Stimulated activated CD4-positive, alpha-beta T cell treated with anti-CD3 and anti-CD28 coated beads, Interleukin-1b, Interleukin-23, amount 100 ng/mL, for 24 hours (primary cell): ENCODE measurements around the gene NCK2.

Source experiments
- DNase-seq, 4 experiments: peaks; one replicate each; pipeline ENCODE4 v3.0.0-alpha.2; 2020; ENCODE audit warnings: low read depth in 4 of 4, low spot score in 1 of 4

Gene NCK2

GRCh38 chr2:105808423-105809096, 63.8 kb downstream of the NCK2 start:
- no peak for DNase-seq

GRCh38 chr2:105809097-105809473, 64.4 kb downstream of the NCK2 start:
- no peak for DNase-seq

DNA sequence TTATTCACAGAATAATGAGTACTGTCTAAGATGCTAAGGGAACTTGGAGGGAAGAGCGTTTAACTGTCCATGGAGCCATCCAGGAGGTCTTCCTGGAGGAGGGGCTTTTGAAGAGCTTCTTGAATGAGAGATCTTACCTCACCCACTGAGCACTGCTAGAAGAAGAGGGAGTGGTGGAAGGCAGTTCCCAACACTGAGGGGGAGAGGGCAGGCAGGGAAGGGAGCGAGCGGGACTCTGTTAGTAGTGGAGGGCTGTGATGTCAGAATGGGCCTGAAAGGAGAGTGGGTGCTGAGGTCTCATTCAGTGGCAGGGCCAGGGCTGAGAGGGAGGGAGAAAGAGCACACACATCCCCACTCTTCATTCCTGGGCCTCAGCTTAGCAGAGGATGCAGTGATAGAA, 65.0 kb downstream of the NCK2 start:
- DNase-seq, result no peak

DNA sequence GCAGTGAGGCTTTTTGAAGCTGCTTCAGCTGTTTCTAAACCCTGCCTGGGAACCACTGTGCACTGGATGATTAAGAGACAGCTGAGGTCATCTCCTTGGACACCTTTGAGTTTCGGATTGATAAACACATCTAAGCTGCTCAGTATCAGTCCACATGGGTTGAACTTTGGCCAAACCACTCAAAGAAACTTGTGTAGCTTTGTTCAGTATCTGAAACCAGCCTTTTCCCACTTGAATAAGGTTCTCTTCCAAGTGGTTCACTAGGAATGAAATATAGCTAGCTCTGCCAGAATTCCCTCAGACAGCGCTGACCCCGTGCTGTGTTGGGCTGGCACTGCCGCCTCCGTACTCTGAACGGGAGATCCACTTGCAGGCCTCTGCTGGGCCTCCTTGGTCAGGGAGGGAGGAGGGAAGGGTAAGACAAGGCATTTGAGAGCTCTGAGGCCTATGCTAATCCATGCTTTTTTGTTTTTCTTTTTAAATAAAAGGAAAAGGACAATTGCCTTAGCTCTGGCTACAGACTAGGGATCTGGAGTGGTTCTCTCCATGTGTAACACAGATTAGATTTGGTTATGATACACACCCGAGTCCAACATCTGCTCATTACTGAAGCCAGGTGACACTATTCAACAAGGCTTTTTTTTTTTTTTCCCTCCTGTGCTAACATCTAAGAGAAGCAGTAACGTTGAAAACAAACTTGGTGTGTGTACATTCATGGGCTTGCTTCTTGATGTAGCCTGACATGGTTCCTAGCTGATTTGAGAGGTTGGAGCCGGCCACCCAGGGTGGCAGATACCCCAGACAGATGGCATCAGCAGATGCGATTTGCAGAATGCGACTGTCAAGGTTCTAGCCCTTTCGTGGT, 67.7 kb downstream of the NCK2 start:
- DNase-seq, result no peak

DNA sequence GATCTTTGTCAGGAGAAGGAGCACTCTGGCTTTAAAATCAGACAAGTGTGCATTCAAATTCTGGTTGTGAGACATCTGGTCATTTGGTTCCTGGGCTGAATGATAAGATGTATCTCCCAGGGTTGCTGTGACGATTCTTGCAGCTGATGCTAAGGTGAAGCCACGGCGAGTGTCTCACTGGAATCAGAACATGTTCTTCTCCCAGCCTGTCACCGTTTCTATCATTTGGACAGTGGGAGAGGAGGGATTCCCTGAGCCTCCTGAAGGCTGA, 68.3 kb downstream of the NCK2 start:
- no peak for DNase-seq

- DNase-seq, result no peak
Observed at GRCh38 chr2:105813405-105813804, 68.7 kb downstream of the NCK2 start.

DNA sequence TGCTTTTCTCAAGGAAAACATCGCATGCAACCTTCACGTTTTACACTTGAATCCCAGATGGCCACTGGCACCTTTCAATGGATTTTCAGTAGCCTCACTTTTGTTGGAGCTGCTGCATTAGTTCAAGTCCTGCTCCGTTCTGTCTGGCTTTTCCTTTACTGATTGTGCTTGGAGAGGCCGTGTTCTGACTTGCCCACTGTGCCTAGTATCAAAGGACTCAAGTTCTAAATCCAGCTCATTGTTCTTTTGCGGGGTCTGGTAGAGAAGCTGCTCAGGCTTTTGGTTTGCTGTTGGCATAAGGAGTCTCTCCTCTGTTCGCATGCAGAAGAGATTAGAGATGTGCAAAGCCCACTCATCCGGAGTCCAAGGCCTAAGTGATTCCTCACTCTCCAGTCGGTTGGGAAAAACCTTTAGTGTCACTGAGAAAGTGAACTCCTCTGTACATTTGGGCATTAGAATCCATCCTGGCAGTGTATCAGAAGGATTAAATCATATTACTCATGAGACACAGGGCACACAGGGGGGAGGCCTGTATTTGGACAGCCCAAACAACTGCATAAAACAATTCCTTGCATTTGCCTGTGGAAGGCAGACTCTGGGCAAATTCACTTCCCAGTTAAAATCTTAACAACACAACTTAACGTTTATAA, 69.7 kb downstream of the NCK2 start:
- DNase-seq, result no peak

DNA sequence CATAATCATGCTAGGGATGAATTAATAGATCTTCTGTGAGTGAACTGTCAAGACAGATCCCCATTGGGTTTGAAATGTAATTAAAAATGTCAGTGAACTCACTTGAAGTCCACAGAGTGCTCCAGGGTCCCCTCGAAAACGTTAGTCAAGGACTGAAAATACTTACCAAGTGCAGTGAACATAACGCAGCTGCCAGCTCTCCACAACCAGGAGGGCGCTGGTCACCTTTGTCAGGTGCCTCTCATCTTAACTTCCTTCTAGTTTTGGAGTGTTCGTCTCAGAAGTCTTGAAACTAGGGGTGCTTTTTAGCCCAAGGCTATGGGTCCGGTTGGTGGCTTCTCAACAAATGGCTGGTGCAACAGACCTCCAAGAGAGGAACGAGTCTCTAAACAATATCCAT, 70.7 kb downstream of the NCK2 start:
- DNase-seq, result no peak

- DNase-seq, result no peak
Observed at GRCh38 chr2:105820151-105820550, 75.4 kb downstream of the NCK2 start.

DNA sequence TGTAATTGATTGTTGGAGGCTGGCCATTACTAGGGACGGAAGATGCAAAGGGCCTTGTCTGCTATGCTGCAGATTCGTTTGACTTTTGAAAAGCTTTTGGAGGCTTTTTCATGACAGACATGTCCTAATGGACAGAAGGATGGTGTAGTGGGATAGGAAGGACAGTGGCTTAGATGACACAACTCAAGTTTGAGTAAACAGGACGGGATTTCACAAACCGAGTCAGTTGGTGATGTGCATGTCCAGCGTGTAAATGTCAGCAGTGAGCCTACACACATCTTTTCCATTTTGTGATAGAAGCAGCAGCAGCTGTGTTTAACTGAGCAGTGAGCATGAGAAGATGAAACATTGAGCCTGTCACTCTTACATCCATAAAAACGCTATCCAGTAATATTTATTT, 76.0 kb downstream of the NCK2 start:
- DNase-seq, result no peak

DNA sequence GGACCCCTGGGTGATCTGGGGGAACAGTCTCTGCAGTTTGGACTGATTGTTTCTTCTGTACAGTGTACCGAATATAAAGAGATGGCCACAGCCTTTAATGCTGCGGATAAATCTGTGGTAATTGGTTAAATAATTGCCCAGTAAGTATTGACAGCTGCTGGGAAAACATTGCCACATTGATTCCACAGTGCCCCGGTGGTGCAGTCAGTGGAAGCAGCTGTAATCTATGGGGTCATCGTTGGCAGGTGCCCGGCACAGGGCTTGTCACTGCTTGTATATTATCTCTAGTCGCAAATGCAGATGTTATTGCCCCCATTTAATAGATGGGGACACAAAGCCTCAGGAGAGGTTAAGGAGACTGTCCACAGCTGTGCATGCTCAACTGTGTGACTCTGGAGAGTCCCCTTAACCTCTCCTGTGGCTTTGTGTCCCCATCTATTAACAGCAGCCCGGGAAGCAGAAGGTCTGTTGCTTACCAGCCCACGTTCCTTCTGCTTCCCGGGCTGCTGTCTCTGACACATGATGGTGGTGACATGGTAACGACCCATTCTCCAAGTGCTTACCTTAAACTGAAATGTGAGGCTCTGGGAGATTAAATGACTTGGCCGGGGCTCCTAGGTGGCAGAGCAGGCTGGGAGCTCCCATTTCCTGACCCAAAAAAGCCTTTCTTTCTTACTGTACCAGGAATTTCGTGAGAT, 76.9 kb downstream of the NCK2 start:
- no peak for DNase-seq

GRCh38 chr2:105822186-105822585, 77.5 kb downstream of the NCK2 start:
- no peak for DNase-seq

GRCh38 chr2:105824446-105824845, 79.7 kb downstream of the NCK2 start:
- DNase-seq, result no peak

DNA sequence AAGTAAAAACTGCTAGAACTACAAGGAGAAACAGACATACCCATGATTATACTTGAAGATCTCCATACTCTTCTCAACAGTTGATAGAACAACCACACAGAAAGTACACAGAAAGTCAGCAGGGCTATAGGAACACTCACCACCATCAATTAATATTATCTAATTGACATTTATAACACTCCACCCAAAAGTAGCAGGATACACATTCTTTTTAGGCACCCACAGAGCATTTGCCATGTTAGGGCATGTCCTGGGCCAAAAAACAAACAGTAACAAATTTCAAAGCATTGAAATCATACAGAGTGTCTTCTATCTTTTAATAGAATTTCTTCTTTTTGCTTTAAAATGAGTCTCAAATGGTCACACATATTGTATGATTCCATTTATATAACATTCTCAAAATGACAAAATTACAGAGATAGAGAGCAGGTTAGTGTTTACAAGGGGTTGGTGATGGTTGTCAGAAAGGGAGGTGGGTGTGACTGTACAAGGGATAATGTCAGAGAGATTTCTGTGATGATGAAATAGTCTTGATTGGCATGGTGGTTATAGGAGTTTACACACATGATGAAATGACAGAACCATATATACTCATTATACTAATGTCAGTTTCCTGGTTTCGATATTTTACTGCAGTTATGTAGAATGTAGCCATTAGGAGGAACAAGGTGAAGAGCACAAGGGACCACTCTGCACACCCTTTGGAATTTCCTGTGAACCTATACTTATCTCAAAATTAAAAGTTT, 82.8 kb downstream of the NCK2 start:
- no peak for DNase-seq

- DNase-seq, result no peak
Observed at GRCh38 chr2:105828558-105828957, 83.8 kb downstream of the NCK2 start.

DNA sequence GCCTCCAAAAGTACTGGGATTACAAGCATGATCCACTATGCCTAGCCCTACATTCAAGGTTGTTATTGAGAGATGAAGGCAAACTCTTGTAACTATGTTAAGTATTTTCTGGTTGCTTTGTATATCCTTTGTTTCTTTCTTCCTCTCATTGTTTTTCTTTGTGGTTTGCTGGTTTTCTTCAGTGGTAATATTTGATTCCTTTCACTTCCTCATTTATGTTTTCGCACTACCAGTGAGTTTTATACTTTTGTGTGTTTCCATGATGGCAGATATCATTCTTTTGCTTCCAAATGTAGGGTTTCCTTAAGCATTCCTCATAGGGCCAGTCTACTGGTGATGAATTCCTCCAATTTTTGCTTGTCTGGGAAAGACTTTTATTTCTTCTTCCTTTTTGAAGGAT, 90.2 kb downstream of the NCK2 start:
- DNase-seq, result no peak

DNA sequence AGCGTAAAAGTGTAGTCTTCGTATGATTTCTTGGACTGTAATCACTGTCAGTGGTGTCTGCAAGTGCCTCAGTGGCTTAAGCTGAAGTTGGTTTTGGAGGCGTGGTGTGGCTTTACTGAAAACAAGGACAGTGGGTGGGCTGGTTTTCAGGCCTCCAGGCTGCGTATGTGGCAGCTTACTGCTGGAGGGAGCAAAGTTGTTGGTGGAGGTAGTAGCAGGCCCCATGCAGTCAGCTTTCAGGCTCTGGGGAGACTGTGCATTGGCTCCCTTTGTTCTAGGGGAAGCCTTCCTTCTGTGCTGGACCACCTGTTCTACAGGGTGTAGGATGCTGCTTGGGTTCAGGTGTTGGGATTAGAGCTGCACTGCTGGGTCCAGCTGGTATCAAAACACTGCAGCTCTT, 91.6 kb downstream of the NCK2 start:
- no peak for DNase-seq

- peak in 1 of 4 experiments; percentile 37 for DNase-seq
Observed at GRCh38 chr2:105836840-105837692, 92.4 kb downstream of the NCK2 start.

- no peak for DNase-seq
Observed at GRCh38 chr2:105839793-105840192, 95.1 kb downstream of the NCK2 start.

DNA sequence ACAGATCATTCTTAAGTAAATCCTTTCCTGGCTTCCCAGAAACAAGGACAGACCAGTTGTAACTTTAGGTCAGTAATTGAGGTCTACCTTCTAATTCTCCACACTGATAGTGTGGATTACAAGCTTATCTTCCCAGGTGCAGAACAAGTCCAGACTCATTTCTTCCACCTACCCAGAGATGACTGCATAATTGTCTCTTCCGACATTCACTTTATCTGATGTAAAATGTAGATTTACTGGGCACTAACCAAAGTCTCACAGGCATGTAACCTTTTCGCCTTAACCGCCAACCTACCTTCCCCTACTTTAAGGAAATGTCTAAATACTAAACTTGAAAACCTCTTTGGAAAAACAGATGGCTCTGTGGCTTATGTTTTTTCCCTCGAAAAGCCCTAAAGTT, 96.2 kb downstream of the NCK2 start:
- DNase-seq, result no peak
